DOHH2 (cell line): Measurements from ENCODE around the gene GPHN.

Experiments
- H3F3A ChIP-seq: fragments of 200-600 bp; sonication (generic), shearing (Covaris generic); 2 replicates; pipeline ENCODE4 v1.6.0; 2016; ENCODE audit warnings: antibody characterized with exemption, mild to moderate bottlenecking; ENCODE audit not compliant: control insufficient read depth, insufficient read depth
- H3K27ac ChIP-seq: fragments of 200-600 bp; sonication (generic); 2 replicates; pipeline ENCODE4 v1.5.1; 2014; ENCODE audit warnings: low read depth, mild to moderate bottlenecking, low read length, moderate library complexity
- H3K27me3 ChIP-seq: fragments of 200-600 bp; sonication (generic); 2 replicates; pipeline ENCODE4 v1.6.1; 2014; ENCODE audit warnings: mild to moderate bottlenecking, low read length, mixed read lengths; ENCODE audit not compliant: control insufficient read depth
- H3K36me3 ChIP-seq: fragments of 200-600 bp; sonication (generic); 2 replicates; pipeline ENCODE4 v1.6.1; 2014; ENCODE audit warnings: mild to moderate bottlenecking, low read length, moderate library complexity, mixed read lengths; ENCODE audit not compliant: control insufficient read depth
- H3K4me1 ChIP-seq: fragments of 200-600 bp; sonication (generic); 2 replicates; pipeline ENCODE4 v1.6.1; 2014; ENCODE audit warnings: mild to moderate bottlenecking, low read length, mixed read lengths; ENCODE audit not compliant: control insufficient read depth
- H3K4me2 ChIP-seq: fragments of 200-600 bp; sonication (generic); 2 replicates; pipeline ENCODE4 v1.6.0; 2014; ENCODE audit warnings: mild to moderate bottlenecking, low read length, moderate library complexity
- H3K4me3 ChIP-seq: fragments of 200-600 bp; sonication (generic); 2 replicates; pipeline ENCODE4 v1.5.1; 2014; ENCODE audit warnings: mild to moderate bottlenecking, low read length, mixed read lengths
- H3K79me2 ChIP-seq: fragments of 200-600 bp; sonication (generic); 2 replicates; pipeline ENCODE4 v1.6.1; 2014; ENCODE audit warnings: mild to moderate bottlenecking, low read length, mixed read lengths; ENCODE audit not compliant: control insufficient read depth
- H3K9me2 ChIP-seq: fragments of 200-600 bp; sonication (generic); replicated peaks from 2 replicates; pipeline ENCODE4 v1.6.1; 2014; ENCODE audit warnings: mild to moderate bottlenecking, low read length, mixed read lengths; ENCODE audit not compliant: control insufficient read depth
- H3K9me3 ChIP-seq: fragments of 200-600 bp; sonication (generic); 2 replicates; pipeline ENCODE4 v1.6.1; 2014; ENCODE audit warnings: antibody characterized with exemption, low read length, mixed read lengths; ENCODE audit not compliant: control insufficient read depth, insufficient read depth
- H4K20me1 ChIP-seq: fragments of 200-600 bp; sonication (generic); 2 replicates; pipeline ENCODE4 v1.6.0; 2014; ENCODE audit warnings: low read depth, mild to moderate bottlenecking, antibody characterized with exemption, low read length, moderate library complexity; ENCODE audit not compliant: control insufficient read depth, insufficient read depth
- CTCF ChIP-seq: fragments of 200-600 bp; sonication (generic); IDR thresholded peaks from one replicate; pipeline ENCODE4 v1.5.1; 2014; ENCODE audit warnings: antibody characterized with exemption, mild to moderate bottlenecking, low read depth, low read length; ENCODE audit not compliant: poor library complexity, severe bottlenecking
- EZH2phosphoT487 ChIP-seq: fragments of 200-600 bp; sonication (generic); IDR thresholded peaks from 2 replicates; pipeline ENCODE4 v1.6.1; 2017; ENCODE audit warnings: borderline replicate concordance, mild to moderate bottlenecking, antibody characterized with exemption, low read length, moderate library complexity, mixed read lengths

The GPHN gene

GRCh38 chr14:66652525-66653106 is 144.7 kb downstream of the GPHN start:
- H3K79me2 ChIP-seq: peaks cover 81% of the 10 kb centered on the region
- TF ChIP-seq CTCF: no peak
- TF ChIP-seq EZH2phosphoT487: no peak
- H4K20me1 ChIP-seq: peaks cover 3% of the 10 kb centered on the region; the same call in 1 of the 2 replicates
- H3K27ac ChIP-seq: no peak overlapping the region
- peaks cover 21% of the 10 kb centered on the region; the same call in 1 of the 2 replicates for H3K9me3 ChIP-seq
- H3K4me1 ChIP-seq: no peaks in the 10 kb centered on the region
- no peaks in the 10 kb centered on the region for H3F3A ChIP-seq
- no peaks in the 10 kb centered on the region for H3K9me2 ChIP-seq
- no peak overlapping the region for H3K4me2 ChIP-seq
- no peaks in the 10 kb centered on the region for H3K27me3 ChIP-seq
- H3K36me3 ChIP-seq: no peaks in the 10 kb centered on the region
- H3K4me3 ChIP-seq: no peak overlapping the region

- H3F3A ChIP-seq: no peaks in the 10 kb centered on the region
- TF ChIP-seq EZH2phosphoT487 (no peak), CTCF (no peak)
- H3K27me3 ChIP-seq: no peaks in the 10 kb centered on the region
- H3K4me2 ChIP-seq: no peak overlapping the region
- H3K79me2 ChIP-seq: peaks cover 96% of the 10 kb centered on the region
- H3K36me3 ChIP-seq: peaks cover 3% of the 10 kb centered on the region
- peaks cover 33% of the 10 kb centered on the region; the same call in 1 of the 2 replicates for H3K9me3 ChIP-seq
- no peak overlapping the region for H3K4me3 ChIP-seq
- no peak overlapping the region for H3K27ac ChIP-seq
- no peaks in the 10 kb centered on the region for H4K20me1 ChIP-seq
- no peaks in the 10 kb centered on the region for H3K9me2 ChIP-seq
- H3K4me1 ChIP-seq: no peaks in the 10 kb centered on the region
Measured at GRCh38 chr14:66657780-66658179, 149.8 kb downstream of the GPHN start.

- peak; percentile 30 for TF ChIP-seq CTCF
- TF ChIP-seq EZH2phosphoT487: no peak
- H3K9me3 ChIP-seq: peaks cover 14% of the 10 kb centered on the region; the same call in 1 of the 2 replicates
Measured at GRCh38 chr14:66662374-66662773, 154.4 kb downstream of the GPHN start.

More at GRCh38 chr14:66662374-66662773, 154.4 kb downstream of the GPHN start:
- Histone ChIP-seq H3K4me1 (no peaks in the 10 kb centered on the region), H3K79me2 (peaks cover 52% of the 10 kb centered on the region), H3F3A (no peaks in the 10 kb centered on the region), H3K27ac (no peak overlapping the region), H3K4me2 (no peak overlapping the region), H3K27me3 (no peaks in the 10 kb centered on the region), H3K9me2 (no peaks in the 10 kb centered on the region), H3K4me3 (no peak overlapping the region), H3K36me3 (peaks cover 3% of the 10 kb centered on the region), H4K20me1 (no peaks in the 10 kb centered on the region)
